Liver (tissue), 9 donors: ENCODE results near the gene GRN. TPM values are rescaled to one million over a fixed set of nuclear protein-coding genes. Genes with fewer than 3 reads are reported as not detected.
"Not testable (repeated sequence)": the region's sequence is repeated elsewhere in the genome, so short reads cannot be mapped to it uniquely, and the experiment has no call there.

Experiments
- DNase-seq: peaks from one replicate; pipeline ENCODE4 v3.0.0-alpha.2; 2017; ENCODE audit warnings: low spot score
- H3K27ac ChIP-seq, 2 donors: one replicate each; pipeline ENCODE4 v1.7.0; 2013; ENCODE audit warnings: inconsistent platforms in 2 of 2, low read length in 2 of 2, control low read depth in 1 of 2, low read depth in 1 of 2, mild to moderate bottlenecking in 1 of 2
- H3K27me3 ChIP-seq, 4 donors: one replicate each; pipeline versions ENCODE4 v1.6.1 to v1.7.0; 2013; ENCODE audit warnings: low read length in 3 of 4, inconsistent platforms in 1 of 4, mild to moderate bottlenecking in 1 of 4, moderate library complexity in 1 of 4; ENCODE audit not compliant: control insufficient read depth in 4 of 4, insufficient read depth in 4 of 4
- H3K36me3 ChIP-seq, 4 donors: one replicate each; pipeline versions ENCODE4 v1.6.1 to v1.7.0; 2013; ENCODE audit warnings: low read length in 3 of 4, mild to moderate bottlenecking in 3 of 4, low read depth in 1 of 4, moderate library complexity in 1 of 4; ENCODE audit not compliant: control insufficient read depth in 4 of 4, insufficient read depth in 3 of 4
- H3K4me1 ChIP-seq, 4 donors: one replicate each; pipeline versions ENCODE4 v1.6.1 to v1.7.0; 2013; ENCODE audit warnings: low read length in 3 of 4, mild to moderate bottlenecking in 3 of 4, moderate library complexity in 1 of 4; ENCODE audit not compliant: control insufficient read depth in 4 of 4, insufficient read depth in 4 of 4
- H3K4me3 ChIP-seq, 3 donors: one replicate each; pipeline versions ENCODE4 v1.6.1 to v1.7.0; 2013; ENCODE audit warnings: low read length in 3 of 3, control low read depth in 1 of 3, low read depth in 1 of 3, mild to moderate bottlenecking in 1 of 3
- H3K9ac ChIP-seq, 2 donors: one replicate each; pipeline ENCODE4 v1.7.0; 2013; ENCODE audit warnings: low read length in 2 of 2, mild to moderate bottlenecking in 2 of 2, moderate library complexity in 2 of 2, control low read depth in 1 of 2, low read depth in 1 of 2
- H3K9me3 ChIP-seq, 4 donors: one replicate each; pipeline versions ENCODE4 v1.6.1 to v1.7.0; 2013; ENCODE audit warnings: low read length in 3 of 4; ENCODE audit not compliant: control insufficient read depth in 4 of 4
- FOXA1 ChIP-seq: IDR thresholded peaks from 2 replicates; pipeline ENCODE4 v1.6.1; 2016; ENCODE audit warnings: antibody characterized with exemption
- FOXA2 ChIP-seq: IDR thresholded peaks from 2 replicates; pipeline ENCODE4 v1.6.1; 2016; ENCODE audit warnings: antibody characterized with exemption
- RAD21 ChIP-seq, 2 donors: IDR thresholded peaks; 2 replicates each; pipeline ENCODE4 v1.6.1; 2016; ENCODE audit warnings: antibody characterized with exemption in 2 of 2, mild to moderate bottlenecking in 2 of 2
- WGBS: extraction: QIAGEN DNeasy Blood & Tissue Kit; methylation state at CpG from one replicate; pipeline ENCODE4 v1.1.7; 2013; 5-methylcytosine and 5-hydroxymethylcytosine counted together
- polyA plus RNA-seq, 2 donors: library from polyadenylated mRNA; stranded (reverse) in 1 of 2; unstranded in 1 of 2; fragments of 200-250 nt in 1 of 2; fragments of >200 nt in 1 of 2; fragmentation: Nextera tagmentation in 1 of 2; extraction: Ambion mirVana in 1 of 2; gene quantifications; one replicate each; pipeline versions ENCODE4 v1.2.1 to v1.2.3, GENCODE V29; 2013 to 2015
- total RNA-seq, 2 donors: library from RNA; depleted of rRNA; stranded (reverse); fragments of >200 nt; gene quantifications; one replicate each; pipeline ENCODE4 v1.2.3, GENCODE V29; 2014
- TF ChIP-seq, protein P1 (sequence below): fragments of 150-350 bp; IDR thresholded peaks from 2 replicates; pipeline ENCODE4 v1.5.1; 2017; ENCODE audit warnings: improper control_type of control experiment, low read depth, low read length; ENCODE audit not compliant: missing input control
- TF ChIP-seq, protein P2 (sequence below): IDR thresholded peaks from 2 replicates; pipeline ENCODE4 v1.6.1; 2016; ENCODE audit warnings: antibody characterized with exemption
- TF ChIP-seq, protein P3 (sequence below): IDR thresholded peaks from 2 replicates; pipeline ENCODE4 v1.6.1; 2016; ENCODE audit warnings: antibody characterized with exemption, mild to moderate bottlenecking
- donor health status: healthy.
- donor health status: healthy.
- donor health status: healthy.
- donor health status: healthy.
- donor health status: healthy.

The GRN gene
- total and polyA plus RNA-seq, 4 donors, result 90.9 to 166 (median 133) TPM

DNA sequence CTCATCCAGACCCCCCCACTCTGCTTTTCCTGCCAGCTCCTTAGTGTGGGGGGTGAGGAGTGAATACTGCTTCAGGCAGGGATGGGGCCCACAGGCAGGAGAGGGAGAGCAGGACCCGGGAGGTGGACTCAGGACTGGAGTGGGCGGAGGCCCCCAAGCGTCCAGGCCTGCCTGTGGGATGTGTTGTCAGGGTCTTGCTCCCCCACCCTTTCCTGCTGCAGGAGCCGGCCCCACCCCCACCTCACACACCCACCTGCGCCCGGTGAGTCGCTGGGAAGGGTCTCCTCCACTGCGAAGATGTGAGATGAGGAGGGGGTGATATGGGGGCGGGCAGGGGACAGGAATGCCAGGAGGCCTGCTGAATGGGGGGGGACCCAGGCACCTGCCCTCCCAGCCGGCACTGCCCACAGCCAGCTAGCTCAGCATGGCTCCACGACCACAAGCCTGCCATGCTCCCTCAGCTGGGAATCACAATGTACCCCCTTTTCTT is 17.4 kb downstream of the GRN start (continued):
- TF ChIP-seq, protein P1, sequence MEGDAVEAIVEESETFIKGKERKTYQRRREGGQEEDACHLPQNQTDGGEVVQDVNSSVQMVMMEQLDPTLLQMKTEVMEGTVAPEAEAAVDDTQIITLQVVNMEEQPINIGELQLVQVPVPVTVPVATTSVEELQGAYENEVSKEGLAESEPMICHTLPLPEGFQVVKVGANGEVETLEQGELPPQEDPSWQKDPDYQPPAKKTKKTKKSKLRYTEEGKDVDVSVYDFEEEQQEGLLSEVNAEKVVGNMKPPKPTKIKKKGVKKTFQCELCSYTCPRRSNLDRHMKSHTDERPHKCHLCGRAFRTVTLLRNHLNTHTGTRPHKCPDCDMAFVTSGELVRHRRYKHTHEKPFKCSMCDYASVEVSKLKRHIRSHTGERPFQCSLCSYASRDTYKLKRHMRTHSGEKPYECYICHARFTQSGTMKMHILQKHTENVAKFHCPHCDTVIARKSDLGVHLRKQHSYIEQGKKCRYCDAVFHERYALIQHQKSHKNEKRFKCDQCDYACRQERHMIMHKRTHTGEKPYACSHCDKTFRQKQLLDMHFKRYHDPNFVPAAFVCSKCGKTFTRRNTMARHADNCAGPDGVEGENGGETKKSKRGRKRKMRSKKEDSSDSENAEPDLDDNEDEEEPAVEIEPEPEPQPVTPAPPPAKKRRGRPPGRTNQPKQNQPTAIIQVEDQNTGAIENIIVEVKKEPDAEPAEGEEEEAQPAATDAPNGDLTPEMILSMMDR, result no peak
- no peak for TF ChIP-seq RAD21 (IDR thresholded peaks at IDR 0.05)

DNA sequence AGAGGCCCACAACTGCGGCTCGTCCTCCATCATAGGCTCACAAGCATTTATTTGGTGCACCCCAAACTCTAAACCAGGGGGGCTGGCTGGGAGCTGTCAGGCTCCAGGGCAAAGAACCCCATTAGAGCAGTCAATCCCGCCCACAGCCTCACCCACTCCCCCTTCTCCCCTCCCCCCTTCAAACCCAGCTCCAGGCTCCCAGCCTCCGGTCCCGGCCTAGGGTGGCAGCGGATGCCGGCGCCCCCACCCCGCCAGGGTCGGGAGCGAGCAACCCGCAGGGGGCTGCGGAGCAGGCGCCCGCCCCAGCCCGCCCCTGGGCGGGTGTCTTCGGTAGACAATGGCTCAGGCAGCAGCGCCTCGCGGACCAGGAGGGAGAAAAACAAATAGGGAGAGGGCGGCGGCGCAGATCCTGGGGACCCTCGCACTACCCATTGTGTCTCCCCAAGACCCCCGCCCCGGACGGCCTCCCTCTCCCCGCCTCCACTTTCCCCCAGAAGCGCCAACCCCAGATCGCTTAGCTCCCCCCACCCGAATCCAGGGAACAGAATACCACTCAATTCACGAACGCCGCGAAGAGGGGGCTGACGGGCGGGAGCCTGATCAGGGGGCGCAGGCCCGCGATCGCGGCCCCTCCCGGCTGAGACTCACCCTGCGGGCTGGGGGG is 18.0 kb downstream of the GRN start:
- no peaks in the 10 kb centered on the region for H3K27me3 ChIP-seq
- no peak overlapping the region for H3K9ac ChIP-seq
- no peak overlapping the region for H3K27ac ChIP-seq
- H3K9me3 ChIP-seq, result no peaks in the 10 kb centered on the region
- H3K4me1 ChIP-seq, result peaks cover 6 to 12% (median 8%) of the 10 kb centered on the region in 4 donors
- DNase-seq, result no peak
- 2% methylated on average over 45 of the region's 45 CpGs for WGBS
- peak overlapping the region in 2 of 3 donors; percentile 27 to 64 for H3K4me3 ChIP-seq
- no peaks in the 10 kb centered on the region for H3K36me3 ChIP-seq
- TF ChIP-seq, protein P2, sequence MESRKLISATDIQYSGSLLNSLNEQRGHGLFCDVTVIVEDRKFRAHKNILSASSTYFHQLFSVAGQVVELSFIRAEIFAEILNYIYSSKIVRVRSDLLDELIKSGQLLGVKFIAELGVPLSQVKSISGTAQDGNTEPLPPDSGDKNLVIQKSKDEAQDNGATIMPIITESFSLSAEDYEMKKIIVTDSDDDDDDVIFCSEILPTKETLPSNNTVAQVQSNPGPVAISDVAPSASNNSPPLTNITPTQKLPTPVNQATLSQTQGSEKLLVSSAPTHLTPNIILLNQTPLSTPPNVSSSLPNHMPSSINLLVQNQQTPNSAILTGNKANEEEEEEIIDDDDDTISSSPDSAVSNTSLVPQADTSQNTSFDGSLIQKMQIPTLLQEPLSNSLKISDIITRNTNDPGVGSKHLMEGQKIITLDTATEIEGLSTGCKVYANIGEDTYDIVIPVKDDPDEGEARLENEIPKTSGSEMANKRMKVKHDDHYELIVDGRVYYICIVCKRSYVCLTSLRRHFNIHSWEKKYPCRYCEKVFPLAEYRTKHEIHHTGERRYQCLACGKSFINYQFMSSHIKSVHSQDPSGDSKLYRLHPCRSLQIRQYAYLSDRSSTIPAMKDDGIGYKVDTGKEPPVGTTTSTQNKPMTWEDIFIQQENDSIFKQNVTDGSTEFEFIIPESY, result no peak

DNA sequence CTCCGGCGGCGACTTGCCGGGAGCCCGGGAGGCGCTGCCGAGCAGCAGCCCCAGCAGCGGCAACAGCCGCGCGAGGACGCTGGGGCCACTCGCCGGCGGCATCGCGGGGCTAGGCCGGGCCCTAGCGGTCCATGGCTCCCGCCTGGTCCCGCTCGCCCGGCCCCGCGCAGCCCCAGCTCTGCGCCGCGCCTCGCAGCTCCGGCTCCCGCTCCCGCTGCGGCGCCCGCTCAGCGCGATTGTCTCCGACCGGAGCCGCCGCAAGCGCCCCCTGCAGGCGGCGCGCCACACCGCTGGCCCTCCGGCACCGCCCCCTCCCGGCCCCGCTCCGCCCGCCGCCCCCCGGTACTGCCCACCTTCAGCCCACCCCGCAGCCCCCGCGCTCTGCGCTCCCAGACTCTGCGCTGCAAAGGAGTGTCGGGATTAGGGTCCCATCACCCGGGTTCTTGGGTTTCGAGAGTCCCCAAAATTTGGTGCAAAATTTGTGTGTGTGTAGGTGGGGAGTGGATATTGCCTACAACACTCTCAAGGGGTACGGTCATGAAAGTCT is 18.6 kb downstream of the GRN start, which contains the start of gene FAM171A2:
Gene FAM171A2, minus strand, starts transcription at position 241 of the 547 bp plus-strand sequence. Its CDS starts 139 bp downstream, at position 102.
- Histone ChIP-seq H3K9me3 (no peaks in the 10 kb centered on the region), H3K9ac (no peak within 1 kb of the TSS), H3K4me1 (peaks cover 6 to 12% (median 8%) of the 10 kb centered on the region in 4 donors), H3K36me3 (no peaks in the 10 kb centered on the region), H3K27me3 (no peaks in the 10 kb centered on the region), H3K4me3 (peak within 1 kb of the TSS in 2 of 3 donors; percentile 27 to 64), H3K27ac (no peak within 1 kb of the TSS)
- DNase-seq, result peak; percentile 73
- under 1% methylated on average over 63 of the region's 63 CpGs for WGBS
- TF ChIP-seq, protein P2, result no peak
- TF ChIP-seq, protein P3, sequence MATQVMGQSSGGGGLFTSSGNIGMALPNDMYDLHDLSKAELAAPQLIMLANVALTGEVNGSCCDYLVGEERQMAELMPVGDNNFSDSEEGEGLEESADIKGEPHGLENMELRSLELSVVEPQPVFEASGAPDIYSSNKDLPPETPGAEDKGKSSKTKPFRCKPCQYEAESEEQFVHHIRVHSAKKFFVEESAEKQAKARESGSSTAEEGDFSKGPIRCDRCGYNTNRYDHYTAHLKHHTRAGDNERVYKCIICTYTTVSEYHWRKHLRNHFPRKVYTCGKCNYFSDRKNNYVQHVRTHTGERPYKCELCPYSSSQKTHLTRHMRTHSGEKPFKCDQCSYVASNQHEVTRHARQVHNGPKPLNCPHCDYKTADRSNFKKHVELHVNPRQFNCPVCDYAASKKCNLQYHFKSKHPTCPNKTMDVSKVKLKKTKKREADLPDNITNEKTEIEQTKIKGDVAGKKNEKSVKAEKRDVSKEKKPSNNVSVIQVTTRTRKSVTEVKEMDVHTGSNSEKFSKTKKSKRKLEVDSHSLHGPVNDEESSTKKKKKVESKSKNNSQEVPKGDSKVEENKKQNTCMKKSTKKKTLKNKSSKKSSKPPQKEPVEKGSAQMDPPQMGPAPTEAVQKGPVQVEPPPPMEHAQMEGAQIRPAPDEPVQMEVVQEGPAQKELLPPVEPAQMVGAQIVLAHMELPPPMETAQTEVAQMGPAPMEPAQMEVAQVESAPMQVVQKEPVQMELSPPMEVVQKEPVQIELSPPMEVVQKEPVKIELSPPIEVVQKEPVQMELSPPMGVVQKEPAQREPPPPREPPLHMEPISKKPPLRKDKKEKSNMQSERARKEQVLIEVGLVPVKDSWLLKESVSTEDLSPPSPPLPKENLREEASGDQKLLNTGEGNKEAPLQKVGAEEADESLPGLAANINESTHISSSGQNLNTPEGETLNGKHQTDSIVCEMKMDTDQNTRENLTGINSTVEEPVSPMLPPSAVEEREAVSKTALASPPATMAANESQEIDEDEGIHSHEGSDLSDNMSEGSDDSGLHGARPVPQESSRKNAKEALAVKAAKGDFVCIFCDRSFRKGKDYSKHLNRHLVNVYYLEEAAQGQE, result no peak
- TF ChIP-seq FOXA1 (no peak), FOXA2 (no peak)
- TF ChIP-seq, protein P1, result peak; percentile 54

DNA sequence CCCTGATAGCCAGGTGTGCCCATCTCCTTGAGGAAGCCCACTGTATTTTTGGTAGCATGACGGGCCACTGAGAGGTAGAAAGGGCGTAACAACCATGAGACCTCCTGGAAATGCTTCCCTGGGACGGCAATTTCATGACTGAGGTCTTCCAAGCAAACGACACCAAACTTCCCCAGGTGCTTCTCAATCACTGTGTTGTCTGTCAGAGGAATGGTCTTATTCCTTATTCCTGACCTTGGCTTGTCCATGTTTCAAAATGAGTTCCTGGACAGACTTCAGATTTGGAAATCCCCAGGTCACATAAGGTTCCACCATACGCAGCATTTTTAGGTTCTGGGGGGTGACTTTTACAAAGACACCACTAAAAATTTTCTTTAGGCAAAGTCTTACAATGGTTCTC is 19.9 kb downstream of the GRN start:
- H3K4me3 ChIP-seq, DNase-seq, H3K9me3 ChIP-seq, H3K36me3 ChIP-seq, H3K27ac ChIP-seq, H3K9ac ChIP-seq, H3K27me3 ChIP-seq: not testable (repeated sequence)
- WGBS, result 88% methylated on average over 5 of the region's 5 CpGs
- peaks cover 6 to 12% (median 8%) of the 10 kb centered on the region in 4 donors for H3K4me1 ChIP-seq
